GM21619 (cell line): ENCODE results near the gene UBE3C.
A peak's percentile ranks its signal among the peaks of the same experiment; 100 is the strongest.
"Not testable (repeated sequence)": the region's sequence is repeated elsewhere in the genome, so short reads cannot be mapped to it uniquely, and the experiment has no call there.

Source experiments
- ATAC-seq: cut with Tn5 transposase; IDR thresholded peaks from one replicate; pipeline ENCODE4 v1.9.1; 2021; ENCODE audit not compliant: unreplicated experiment

The UBE3C gene

GRCh38 chr7:157233677-157234076 lies 95.0 kb downstream of the UBE3C start:
- no peak for ATAC-seq

DNA sequence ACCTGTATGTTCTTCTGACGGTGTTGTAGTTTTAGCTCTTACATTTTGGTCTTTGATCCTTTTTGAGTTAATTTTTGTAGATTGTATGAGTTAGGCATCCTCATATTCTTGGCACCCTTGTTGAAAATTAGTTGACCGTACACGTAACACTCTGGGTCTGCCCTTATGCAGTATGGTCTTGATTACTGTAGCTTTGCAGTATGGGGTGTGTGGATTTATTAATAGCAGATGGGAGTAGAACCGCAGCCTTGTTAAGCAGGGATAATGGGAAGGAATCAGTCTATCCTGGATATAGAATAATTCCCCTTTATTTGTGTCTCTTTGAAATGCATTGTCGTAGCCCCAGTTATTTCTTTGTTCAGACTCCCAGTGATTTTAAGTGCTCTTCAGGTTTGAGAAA lies 95.5 kb downstream of the UBE3C start:
- ATAC-seq: no peak

DNA sequence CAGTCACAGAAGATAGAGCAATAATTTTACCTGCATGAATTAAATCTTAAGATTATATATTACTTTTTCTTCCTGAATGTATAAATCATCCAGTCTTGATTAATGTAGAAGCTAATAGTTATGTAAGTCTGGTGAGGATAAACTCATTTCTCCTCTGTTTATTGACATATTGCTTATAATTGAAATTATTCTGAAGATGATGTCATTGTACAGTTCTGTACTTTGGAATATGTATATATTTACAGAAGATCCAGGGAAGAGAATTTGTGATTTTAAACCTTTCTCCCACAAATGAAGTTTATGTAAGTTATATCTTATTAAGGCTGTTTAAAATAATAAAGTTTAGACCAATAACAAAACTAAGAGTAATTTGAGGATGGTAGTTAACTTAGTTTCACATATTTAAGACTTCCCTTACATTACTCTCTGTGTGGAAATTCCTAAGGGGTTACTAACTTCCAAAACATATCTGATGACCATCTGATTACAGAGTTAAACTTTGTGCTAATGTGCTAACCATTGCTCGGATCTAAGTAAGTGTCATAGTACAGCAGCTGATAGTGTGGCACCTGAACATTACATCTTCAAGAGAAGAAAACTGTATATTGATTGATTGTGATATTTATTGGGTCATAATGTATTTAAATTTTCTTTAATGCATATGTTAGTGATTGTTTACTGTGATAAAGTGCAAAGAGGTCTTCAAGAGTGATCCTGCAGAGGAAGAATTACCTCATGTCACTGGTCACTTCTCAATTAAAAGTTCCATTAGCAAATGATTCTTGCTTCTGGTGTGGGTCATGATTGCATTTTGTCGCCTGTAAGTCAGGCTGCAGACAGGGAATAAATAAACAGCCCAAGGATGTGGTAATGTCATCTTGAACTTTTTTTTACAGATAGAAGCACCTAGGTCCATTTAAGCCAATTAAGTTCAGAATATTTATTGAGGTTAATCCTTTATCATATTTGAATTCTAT lies 96.9 kb downstream of the UBE3C start:
- no peak for ATAC-seq

- no peak for ATAC-seq
These were observed 99.4 kb downstream of the UBE3C start for GRCh38 chr7:157238087-157238486.

GRCh38 chr7:157239571-157240270 lies 101.0 kb downstream of the UBE3C start:
- ATAC-seq: no peak

- ATAC-seq: no peak
These were observed 102.9 kb downstream of the UBE3C start for GRCh38 chr7:157241631-157242030.

DNA sequence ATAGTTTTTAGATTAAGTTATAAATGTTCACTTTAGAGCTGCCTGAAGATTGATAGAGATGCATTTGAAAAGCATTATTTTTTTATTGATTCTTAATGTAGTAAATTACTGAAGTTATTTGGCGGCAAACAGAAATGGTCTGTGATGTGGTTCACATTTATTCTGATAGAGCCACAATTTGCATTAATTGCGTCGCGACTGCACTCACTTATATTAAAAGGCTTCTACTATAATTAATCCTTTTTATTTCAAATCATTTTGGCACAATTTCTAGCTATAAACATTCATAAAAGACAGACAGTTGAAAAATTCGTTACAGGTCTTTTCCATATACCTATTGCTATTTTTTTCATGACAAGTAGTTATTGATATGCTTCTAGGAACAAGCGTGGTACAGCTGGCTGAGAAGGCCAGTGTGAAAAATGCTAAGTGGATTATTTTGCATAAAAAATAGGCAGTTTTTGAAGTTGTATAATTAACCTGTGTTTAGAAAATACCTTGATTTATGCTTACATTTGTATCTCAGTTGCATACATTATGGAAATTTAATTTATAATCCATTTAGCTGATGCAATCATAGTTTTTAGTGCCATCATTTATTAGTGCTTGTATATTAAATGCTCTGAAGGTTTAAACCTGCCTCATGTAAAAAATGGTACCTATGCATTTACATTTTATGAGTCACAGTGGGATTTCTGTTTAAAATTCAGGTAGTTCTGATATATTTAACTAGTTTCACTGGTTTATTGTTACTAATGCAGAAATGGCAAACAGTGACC lies 106.0 kb downstream of the UBE3C start:
- no peak for ATAC-seq

- no peak for ATAC-seq
These were observed 107.3 kb downstream of the UBE3C start for GRCh38 chr7:157246052-157246451.

DNA sequence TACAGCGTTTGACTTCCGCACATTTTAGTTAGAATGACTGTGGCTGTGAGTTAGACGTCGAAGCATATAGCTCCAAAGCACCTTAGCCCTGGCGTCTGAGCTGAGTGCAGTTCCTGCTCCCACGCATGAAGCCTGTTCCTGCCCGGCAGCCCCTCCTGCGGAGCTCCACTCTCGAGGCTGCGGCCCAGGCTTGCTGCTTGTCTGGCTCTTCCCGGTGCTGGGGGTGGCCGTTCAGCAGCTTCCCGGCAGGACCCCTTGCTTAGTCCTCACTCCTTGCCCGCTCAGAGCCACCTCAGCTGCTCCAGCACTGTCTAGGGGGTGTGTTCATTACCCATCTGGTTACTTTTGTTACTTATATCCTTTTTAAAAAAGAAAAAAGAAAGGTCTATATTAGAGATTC lies 109.9 kb downstream of the UBE3C start:
- no peak for ATAC-seq

DNA sequence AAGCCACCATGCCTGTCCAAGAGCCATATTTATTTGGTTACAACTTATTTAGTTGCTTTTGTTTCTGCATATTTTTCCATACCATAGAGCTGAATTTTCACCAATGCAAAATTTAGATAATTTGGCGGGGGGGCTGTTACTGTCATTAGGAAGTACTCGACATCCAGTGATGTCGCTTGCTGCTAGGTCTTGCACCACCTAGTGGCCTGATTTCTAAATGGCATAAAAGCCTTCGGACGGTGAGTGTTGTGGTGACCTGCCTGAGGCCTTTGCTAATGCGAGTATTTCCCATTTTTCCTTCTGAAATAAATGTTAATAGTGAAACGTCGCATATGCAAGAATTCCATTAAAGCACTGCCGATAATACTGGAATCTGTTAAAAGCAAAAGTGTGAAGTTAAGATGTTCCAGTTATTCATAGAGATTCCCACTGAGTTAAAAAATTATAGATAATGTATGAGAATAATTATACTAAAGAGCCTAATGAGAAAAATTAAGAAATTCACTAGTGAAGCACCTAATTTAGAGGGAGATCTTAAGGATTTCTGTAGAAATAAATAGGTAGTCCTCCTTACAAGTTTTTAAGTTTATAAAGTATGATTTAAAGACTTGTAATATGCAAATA lies 112.0 kb downstream of the UBE3C start:
- peak; percentile 83 for ATAC-seq

DNA sequence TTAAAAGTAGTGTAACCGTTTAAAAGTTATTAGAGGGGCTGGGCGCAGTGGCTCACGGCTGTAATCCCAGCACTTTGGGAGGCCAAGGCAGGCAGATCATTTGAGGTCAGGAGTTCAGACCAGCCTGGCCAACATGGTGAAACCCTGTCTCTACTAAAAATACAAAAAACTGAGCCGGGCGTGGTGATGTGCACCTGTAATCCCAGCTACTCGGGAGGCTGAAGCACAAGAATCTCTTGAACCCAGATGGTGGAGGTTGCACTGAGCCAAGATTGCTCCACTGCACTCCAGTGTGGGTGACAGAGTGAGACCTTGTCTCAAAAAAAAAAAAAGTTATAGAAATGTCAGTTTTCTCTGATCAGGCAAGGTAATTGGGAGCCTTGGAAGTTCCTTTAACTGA lies 113.1 kb downstream of the UBE3C start:
- ATAC-seq: not testable (repeated sequence)

- ATAC-seq: no peak
These were observed 115.1 kb downstream of the UBE3C start for GRCh38 chr7:157253850-157254249.

DNA sequence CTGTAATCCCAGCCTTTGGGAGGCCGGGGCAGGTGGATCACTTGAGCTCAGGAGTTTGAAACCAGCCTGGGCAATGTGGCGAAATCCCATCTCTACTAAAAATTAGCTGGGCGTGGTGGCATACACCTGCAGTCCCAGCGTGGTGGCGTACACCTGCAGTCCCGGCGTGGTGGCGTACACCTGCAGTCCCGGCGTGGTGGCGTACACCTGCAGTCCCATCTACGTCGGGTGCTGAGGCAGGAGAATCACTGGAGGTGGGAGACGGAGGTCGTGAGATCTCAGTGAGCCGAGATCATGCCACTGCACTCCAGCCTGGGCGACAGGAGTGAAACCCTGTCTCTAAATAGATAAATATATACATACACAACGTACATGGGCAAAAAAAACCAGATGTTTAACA lies 116.1 kb downstream of the UBE3C start:
- ATAC-seq: not testable (repeated sequence)

- ATAC-seq: no peak
These were observed 116.5 kb downstream of the UBE3C start for GRCh38 chr7:157255201-157255606.

GRCh38 chr7:157263156-157263555 lies 124.4 kb downstream of the UBE3C start:
- no peak for ATAC-seq

DNA sequence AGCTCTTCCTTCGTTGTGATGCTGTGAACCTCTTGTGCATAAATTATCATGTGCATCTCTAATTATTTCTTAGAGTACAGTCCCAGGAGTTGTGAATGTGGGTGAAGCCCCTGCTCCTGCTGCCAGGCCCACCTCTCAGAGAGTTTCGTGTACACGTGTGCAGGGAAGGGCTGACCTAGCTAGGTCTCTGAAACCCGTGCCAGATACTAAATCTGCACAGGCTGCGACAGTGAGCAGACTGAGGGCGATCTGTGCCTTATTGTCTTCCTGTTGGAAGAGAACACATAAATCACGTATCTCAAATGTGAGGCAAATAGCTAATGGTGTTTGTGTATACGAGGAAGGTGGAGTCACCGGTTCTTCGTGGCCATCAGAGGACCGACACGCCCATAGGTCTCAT lies 126.3 kb downstream of the UBE3C start:
- ATAC-seq: no peak

- no peak for ATAC-seq
These were observed 127.5 kb downstream of the UBE3C start for GRCh38 chr7:157266272-157266671.

GRCh38 chr7:157267516-157267915 lies 128.8 kb downstream of the UBE3C start:
- ATAC-seq: no peak

DNA sequence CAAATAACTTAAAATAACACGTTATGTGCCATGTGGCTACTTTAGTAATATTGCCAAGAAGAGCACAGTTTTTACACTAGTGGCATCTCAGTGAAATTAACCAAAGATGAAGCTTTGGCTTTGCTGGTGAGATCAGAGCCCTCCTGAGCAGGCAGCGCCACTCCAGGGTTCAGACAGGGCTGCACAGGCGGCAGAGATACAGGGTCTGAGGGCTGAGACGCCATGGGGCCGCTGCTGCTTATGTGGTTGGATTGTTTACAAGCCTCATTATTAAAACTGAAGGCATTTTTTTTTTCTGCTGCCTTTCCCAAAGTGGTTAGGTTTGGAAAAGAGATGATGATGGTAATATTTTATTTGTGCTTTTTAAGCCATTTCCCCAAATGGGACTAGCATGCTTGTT lies 129.2 kb downstream of the UBE3C start:
- ATAC-seq: no peak

- ATAC-seq: no peak
These were observed 129.8 kb downstream of the UBE3C start for GRCh38 chr7:157268540-157268939.
